Activated CD8-positive, alpha-beta T cell treated with anti-CD3 and anti-CD28 coated beads, Interleukin-2, amount 10 ng/mL, durations not matched to agents 7 days and 5 days (primary cell): ENCODE data around the gene PCSK2. TPM values are rescaled to one million over a fixed set of nuclear protein-coding genes. Genes with fewer than 3 reads are reported as not detected.

Experiments used
- ATAC-seq: fragments of 150-1000 bp; cut with Tn5 transposase; one replicate; pipeline ENCODE4 v1.10.0; 2021; ENCODE audit warnings: moderate library complexity
- CTCF ChIA-PET: fragments of 350-600 bp; sonication (Branson Sonifier 250); formaldehyde crosslinking; loops from one replicate; lab custom pipeline; 2021; ENCODE audit warnings: antibody characterized with exemption; lab: Charles Lee
- POLR2A ChIA-PET: fragments of 350-600 bp; sonication (Branson Sonifier 250); formaldehyde crosslinking; loops from one replicate; lab custom pipeline; 2021; ENCODE audit warnings: antibody characterized with exemption; lab: Charles Lee
- DNase-seq: peaks from one replicate; pipeline ENCODE4 v3.0.0-alpha.2; 2020
- H3K27ac Mint-ChIP-seq: one replicate; pipeline ENCODE4 v1.8.0; 2021; ENCODE audit warnings: mild to moderate bottlenecking, mixed read lengths
- H3K27me3 Mint-ChIP-seq: one replicate; pipeline ENCODE4 v1.8.0; 2021; ENCODE audit warnings: low read depth, mixed read lengths
- H3K36me3 Mint-ChIP-seq: one replicate; pipeline ENCODE4 v1.8.0; 2021; ENCODE audit warnings: low read depth, mixed read lengths
- H3K4me1 Mint-ChIP-seq: one replicate; pipeline ENCODE4 v1.8.0; 2021; ENCODE audit warnings: low read depth, mixed read lengths
- H3K4me3 Mint-ChIP-seq: one replicate; pipeline ENCODE4 v1.8.0; 2021; ENCODE audit warnings: mild to moderate bottlenecking, mixed read lengths
- H3K9me3 Mint-ChIP-seq: one replicate; pipeline ENCODE4 v1.8.0; 2022; ENCODE audit warnings: mixed read lengths; ENCODE audit not compliant: insufficient read depth
- total RNA-seq, 2 experiments: library from RNA; stranded (reverse); gene quantifications; one replicate each; pipeline ENCODE4 v1.2.3, GENCODE V29; 2021

PCSK2 gene
- total RNA-seq, 2 experiments from 2014 or later: not detected

DNA sequence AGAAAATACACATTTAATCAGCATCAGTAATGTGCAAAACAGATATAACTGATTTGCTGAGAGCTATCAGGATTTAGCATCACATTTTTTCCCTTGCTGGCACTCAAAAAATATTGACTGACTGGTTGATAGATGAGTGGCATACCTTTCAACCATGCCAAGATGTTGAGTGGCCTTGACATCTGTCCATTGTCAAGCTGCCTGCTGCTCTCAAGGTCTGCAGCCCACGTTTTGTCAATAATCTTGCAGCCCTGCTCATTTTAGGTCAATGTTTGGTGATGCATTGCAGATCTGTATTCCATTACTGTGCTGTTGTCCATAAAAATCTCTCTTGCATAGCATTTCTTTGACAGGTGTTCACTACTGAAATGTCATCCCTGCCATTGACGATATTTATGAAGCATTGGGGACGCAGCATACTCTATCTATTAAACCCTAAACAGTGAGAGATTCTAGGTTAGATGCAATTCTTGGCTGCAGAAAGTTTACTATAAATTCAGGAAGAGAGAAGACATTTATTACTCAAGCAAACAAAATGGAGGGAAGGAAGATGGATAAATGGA lies 192.7 kb downstream of the PCSK2 start:
- POLR2A ChIA-PET: no interaction called here
- peaks cover 2% of the 10 kb centered on the region for H3K27me3 Mint-ChIP-seq
- no peak for ATAC-seq
- DNase-seq: no peak
- H3K36me3 Mint-ChIP-seq: no peaks in the 10 kb centered on the region
- H3K4me1 Mint-ChIP-seq: no peaks in the 10 kb centered on the region
- H3K4me3 Mint-ChIP-seq: no peak overlapping the region
- CTCF ChIA-PET: no interaction called here
- H3K27ac Mint-ChIP-seq: no peak overlapping the region
- no peaks in the 10 kb centered on the region for H3K9me3 Mint-ChIP-seq

DNA sequence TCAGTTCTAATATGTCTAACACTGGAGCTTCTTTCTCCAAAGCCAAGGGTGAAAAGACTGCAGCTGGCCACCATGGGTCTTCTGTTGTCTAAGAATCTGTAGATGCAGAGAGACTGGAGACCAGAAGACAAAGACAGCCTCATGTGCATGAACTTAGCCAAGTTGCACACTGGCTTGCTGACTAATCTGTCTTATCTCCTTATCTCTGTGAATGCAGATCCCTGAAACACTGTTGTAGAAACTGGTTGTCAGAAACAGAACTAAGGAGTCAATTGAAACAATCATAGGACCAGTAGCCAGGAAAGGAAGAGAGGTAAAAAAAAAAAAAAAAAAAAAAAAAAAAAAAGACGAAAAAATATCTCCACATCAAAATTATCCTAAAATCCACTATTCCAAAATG lies 194.7 kb downstream of the PCSK2 start:
- CTCF ChIA-PET: interaction anchor here (3.0 kb wide), 1 partner anchor 10 kb away, joined by 17 read pairs; no protein-coding TSS in a partner anchor
- Mint-ChIP-seq H3K27ac (no peak overlapping the region), H3K9me3 (no peaks in the 10 kb centered on the region), H3K27me3 (peaks cover 2% of the 10 kb centered on the region), H3K4me1 (no peaks in the 10 kb centered on the region), H3K36me3 (no peaks in the 10 kb centered on the region), H3K4me3 (no peak overlapping the region)
- no peak for ATAC-seq
- POLR2A ChIA-PET: no interaction called here
- DNase-seq: no peak

DNA sequence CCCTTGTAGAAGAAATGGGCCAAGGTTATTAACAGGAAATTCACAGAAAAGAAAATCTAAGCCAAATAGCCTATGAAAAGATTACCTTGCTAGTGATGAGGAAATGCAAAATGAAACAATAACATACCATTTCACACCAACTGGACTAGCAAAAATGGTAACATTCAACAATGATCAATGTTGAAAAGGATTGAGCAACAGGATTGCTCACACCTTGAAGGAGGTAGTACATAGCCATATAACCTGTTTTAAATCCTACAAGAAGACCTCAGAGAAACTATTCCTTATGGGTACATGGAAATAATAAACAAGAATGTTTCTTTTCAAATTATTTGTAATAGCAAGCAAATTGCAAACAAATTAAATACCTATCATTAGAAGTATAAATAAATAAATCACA lies 196.9 kb downstream of the PCSK2 start:
- no peaks in the 10 kb centered on the region for H3K4me1 Mint-ChIP-seq
- H3K36me3 Mint-ChIP-seq: no peaks in the 10 kb centered on the region
- H3K27ac Mint-ChIP-seq: no peak overlapping the region
- H3K4me3 Mint-ChIP-seq: no peak overlapping the region
- no peak for DNase-seq
- H3K27me3 Mint-ChIP-seq: peaks cover 2% of the 10 kb centered on the region
- POLR2A ChIA-PET: no interaction called here
- no peak for ATAC-seq
- CTCF ChIA-PET: no interaction called here
- no peaks in the 10 kb centered on the region for H3K9me3 Mint-ChIP-seq

DNA sequence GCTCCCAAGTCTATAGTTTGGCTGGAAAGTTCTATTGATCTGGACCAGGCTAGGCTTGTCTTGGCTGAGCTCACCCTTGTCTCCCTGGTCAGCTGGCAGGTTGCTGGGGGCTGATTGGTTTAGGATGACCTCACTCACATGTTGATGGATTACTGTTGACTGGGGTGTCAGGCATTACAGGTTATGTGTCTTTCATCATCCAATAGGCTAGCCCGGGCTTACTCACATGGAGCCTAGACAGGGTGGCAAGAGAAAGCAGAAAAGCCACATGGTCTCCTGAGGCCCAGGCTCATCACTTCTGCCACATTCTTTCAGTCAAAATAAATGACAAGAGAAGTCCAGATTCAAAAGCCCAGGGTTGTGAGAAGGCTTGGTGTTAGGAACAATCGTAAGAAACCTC lies 200.8 kb downstream of the PCSK2 start:
- ChIA-PET POLR2A (no interaction called here), CTCF (no interaction called here)

DNA sequence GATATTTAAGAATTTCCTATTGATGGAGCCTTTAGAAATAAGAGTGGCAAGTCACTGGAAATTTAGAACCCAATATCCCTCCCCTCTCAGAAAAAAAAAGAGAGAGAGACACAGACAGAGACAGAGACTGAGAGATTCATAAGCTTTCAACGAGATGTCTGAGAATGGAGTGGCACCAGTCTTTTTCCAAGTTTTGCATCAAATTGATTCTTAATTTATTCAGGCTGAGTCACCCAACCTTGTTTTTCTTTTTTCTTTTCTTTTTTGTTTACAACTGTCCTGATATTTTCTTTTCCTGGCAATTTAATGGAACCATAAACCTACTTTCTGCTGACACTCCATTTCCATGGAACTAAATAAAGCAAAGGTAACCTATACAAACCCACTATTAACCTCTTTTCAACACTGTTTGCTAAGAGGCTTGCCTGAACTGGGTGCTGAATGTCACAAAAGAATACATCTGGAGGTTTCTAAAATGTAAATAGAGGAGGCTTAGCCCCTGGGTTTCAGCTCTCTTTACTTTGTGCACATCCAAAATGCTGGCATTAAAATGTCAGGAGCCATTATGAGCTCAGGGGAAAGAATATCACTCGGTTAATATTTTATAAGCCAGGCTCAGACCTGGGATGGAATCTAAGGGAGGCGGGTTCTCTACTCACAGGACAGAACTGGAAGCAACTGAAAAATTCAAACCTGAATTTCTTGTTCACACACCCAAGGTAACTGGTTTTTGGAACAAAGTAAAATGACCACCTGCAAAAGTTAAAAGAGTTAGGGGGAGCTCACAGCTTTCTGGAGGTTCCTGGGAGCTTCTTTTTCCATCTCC lies 203.5 kb downstream of the PCSK2 start:
- Mint-ChIP-seq H3K27ac (no peak overlapping the region), H3K4me3 (no peak overlapping the region), H3K9me3 (no peaks in the 10 kb centered on the region), H3K36me3 (no peaks in the 10 kb centered on the region), H3K4me1 (no peaks in the 10 kb centered on the region), H3K27me3 (peaks cover 4% of the 10 kb centered on the region)
- ChIA-PET POLR2A (no interaction called here), CTCF (interaction anchor here (0.8 to 2.5 kb wide), 7 partner anchors 9 to 632 kb away, joined by 3 to 17 read pairs (median 4); no protein-coding TSS in a partner anchor)
- no peak for ATAC-seq
- DNase-seq: no peak

More for the DNA sequence above, 200.8 kb downstream of the PCSK2 start:
- Mint-ChIP-seq H3K9me3 (no peaks in the 10 kb centered on the region), H3K4me3 (no peak overlapping the region), H3K27ac (no peak overlapping the region), H3K27me3 (peaks cover 2% of the 10 kb centered on the region), H3K4me1 (no peaks in the 10 kb centered on the region), H3K36me3 (no peaks in the 10 kb centered on the region)
- ATAC-seq (no peak), DNase-seq (no peak)

DNA sequence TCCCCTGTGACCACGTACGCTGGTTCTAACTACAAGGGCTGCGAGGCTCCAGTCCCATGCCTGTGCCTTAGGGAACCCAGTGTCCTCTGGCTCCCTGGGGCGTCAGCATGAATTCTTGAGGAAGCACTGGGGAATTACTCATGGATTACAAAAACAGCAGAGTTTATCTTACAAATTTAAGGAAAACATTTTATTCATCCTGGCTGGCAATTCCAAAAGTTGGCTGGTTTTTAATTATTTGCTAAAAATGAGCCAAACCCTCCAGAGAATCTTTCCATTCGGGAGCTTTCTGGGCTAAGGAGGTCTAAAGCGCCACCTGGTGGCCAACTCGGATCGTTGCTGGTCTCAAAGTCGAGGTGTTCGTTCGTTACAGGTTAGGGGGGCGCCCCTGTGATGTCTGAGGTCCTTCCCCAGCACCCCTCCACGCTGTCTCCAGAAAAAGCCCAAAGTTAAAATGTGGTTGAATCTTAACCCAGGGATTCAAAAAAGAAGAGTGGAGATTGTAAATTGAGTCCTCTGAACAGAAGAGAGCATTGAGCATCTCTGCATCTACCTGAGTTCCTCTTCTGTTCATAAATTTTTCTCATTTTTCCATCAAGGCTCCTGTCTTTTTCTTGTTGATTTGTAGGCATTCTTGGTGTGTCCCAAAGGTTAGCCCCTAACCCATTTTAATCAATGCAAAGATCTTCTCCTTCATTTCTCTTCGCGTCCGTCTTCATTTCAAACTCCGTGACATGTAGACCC lies 205.0 kb downstream of the PCSK2 start:
- CTCF ChIA-PET: interaction anchor here (1.0 to 2.9 kb wide), 8 partner anchors 10 to 634 kb away, joined by 3 to 17 read pairs (median 6); no protein-coding TSS in a partner anchor
- H3K9me3 Mint-ChIP-seq: no peaks in the 10 kb centered on the region
- H3K4me3 Mint-ChIP-seq: no peak overlapping the region
- POLR2A ChIA-PET: no interaction called here
- H3K27me3 Mint-ChIP-seq: peaks cover 4% of the 10 kb centered on the region
- peak; percentile 42 for ATAC-seq
- no peaks in the 10 kb centered on the region for H3K4me1 Mint-ChIP-seq
- peak; percentile 63 for DNase-seq
- H3K36me3 Mint-ChIP-seq: no peaks in the 10 kb centered on the region
- no peak overlapping the region for H3K27ac Mint-ChIP-seq

DNA sequence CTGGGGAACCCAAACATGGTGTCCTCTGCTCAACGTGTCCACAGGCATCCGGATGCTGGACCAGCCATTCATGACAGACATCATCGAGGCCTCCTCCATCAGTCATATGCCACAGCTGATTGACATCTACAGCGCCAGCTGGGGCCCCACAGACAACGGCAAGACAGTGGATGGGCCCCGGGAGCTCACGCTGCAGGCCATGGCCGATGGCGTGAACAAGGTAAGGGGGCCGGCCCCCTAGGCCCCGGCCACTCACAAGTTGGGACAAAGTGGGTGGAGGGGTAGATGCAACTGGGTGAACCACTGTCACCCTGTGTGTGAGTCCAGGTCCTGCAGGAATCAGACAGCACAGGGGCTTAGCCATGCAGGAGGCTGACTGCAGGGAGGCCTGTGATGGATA lies 209.8 kb downstream of the PCSK2 start:
- H3K27ac Mint-ChIP-seq: no peak overlapping the region
- ChIA-PET POLR2A (interaction anchor here (0.6 kb wide), 1 partner anchor 330 kb away, joined by 3 read pairs; no protein-coding TSS in a partner anchor), CTCF (no interaction called here)
- H3K4me3 Mint-ChIP-seq: no peak overlapping the region
- no peaks in the 10 kb centered on the region for H3K36me3 Mint-ChIP-seq
- DNase-seq: no peak
- H3K27me3 Mint-ChIP-seq: peaks cover 2% of the 10 kb centered on the region
- no peak for ATAC-seq
- no peaks in the 10 kb centered on the region for H3K4me1 Mint-ChIP-seq
- no peaks in the 10 kb centered on the region for H3K9me3 Mint-ChIP-seq

DNA sequence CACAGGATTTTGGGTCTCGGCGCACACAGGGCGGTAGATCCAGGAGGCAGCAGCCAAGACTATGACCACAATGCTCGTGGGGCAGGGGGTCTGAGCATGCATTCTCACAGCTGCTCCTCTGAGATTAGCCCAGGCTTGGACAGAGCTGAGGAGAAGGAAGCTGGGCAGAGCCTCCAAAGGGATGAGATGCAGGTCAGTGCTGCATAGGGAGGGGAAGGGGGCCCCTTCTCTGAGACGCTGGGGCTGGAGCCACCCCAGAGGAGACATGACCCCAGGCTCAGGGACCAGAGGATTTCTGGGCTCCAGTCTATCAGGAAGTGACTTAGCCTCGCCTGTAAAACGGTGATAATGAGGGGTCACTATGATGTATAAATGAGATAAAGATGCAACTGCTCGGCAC lies 210.4 kb downstream of the PCSK2 start:
- H3K9me3 Mint-ChIP-seq: no peaks in the 10 kb centered on the region
- H3K4me3 Mint-ChIP-seq: no peak overlapping the region
- ChIA-PET POLR2A (no interaction called here), CTCF (no interaction called here)
- no peaks in the 10 kb centered on the region for H3K4me1 Mint-ChIP-seq
- no peak overlapping the region for H3K27ac Mint-ChIP-seq
- DNase-seq (no peak), ATAC-seq (no peak)
- no peaks in the 10 kb centered on the region for H3K36me3 Mint-ChIP-seq
- H3K27me3 Mint-ChIP-seq: peaks cover 2% of the 10 kb centered on the region

DNA sequence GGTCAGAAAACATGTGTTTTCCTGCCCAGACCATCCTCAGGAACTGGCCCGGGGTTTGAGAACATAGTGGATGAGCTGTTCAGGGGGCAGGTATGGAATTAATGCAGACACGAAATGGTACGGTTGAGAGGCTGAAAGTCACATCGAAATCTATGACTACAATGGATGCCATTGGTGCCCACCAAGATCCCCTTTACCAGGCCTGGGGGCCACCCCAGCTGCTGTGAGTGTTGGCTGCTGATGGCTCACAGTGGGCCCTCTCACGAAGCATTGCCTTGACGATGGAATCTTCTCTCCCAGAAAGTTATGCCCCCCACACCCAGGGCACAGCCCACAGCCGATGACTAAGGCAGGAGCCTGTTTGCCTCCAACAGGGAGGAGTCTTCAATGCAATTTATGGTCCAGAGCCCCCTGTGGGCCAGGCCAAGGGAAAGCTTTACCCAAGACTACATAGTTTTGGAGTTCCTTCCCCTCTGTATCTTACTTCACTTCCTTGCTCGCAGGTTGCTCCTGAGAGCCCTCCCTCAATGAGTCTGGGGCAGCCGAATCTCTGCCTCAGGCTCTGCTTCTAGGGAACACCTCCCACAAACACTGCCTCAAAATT lies 211.7 kb downstream of the PCSK2 start:
- CTCF ChIA-PET: interaction anchor here (1.1 kb wide), 1 partner anchor 9 kb away, joined by 3 read pairs; no protein-coding TSS in a partner anchor
- no peak for ATAC-seq
- POLR2A ChIA-PET: no interaction called here
- H3K4me3 Mint-ChIP-seq: no peak overlapping the region
- no peak overlapping the region for H3K27ac Mint-ChIP-seq
- peaks cover 5% of the 10 kb centered on the region for H3K27me3 Mint-ChIP-seq
- no peaks in the 10 kb centered on the region for H3K9me3 Mint-ChIP-seq
- no peaks in the 10 kb centered on the region for H3K4me1 Mint-ChIP-seq
- H3K36me3 Mint-ChIP-seq: no peaks in the 10 kb centered on the region
- no peak for DNase-seq

DNA sequence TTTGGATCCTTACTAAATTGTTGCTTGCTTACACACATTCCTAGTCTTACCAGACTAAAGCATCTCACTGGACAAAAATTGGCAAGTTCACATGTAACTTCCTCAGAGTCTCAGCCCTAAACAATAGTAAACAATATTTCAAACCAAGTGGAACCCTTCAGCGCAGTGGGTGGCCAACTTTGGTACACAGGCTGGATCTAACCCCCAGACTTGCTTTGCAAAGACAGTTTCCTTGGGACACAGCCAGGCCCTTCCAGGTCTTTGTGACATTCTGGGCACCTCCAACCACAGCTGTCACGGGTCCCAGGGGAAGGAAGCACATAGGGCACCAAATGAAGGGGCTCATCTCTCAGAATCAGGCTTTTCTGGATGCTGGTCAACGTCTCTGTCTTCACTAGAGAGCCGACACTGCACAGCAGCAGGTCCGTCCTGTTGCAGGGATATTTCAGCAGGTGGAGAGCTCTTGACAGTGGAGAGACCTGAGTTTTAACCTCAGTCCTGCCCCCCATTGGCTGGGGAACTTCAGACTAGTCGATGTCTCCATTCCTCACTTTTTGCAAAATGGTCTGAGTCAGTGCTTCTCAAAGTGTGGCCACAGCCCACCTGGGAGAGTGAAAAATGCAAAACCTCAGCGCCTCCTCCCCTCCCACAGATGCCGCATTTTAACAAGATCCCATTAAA lies 212.9 kb downstream of the PCSK2 start:
- Mint-ChIP-seq H3K27ac (no peak overlapping the region), H3K36me3 (no peaks in the 10 kb centered on the region), H3K27me3 (peaks cover 11% of the 10 kb centered on the region), H3K4me3 (no peak overlapping the region), H3K9me3 (no peaks in the 10 kb centered on the region), H3K4me1 (no peaks in the 10 kb centered on the region)
- DNase-seq (no peak), ATAC-seq (no peak)
- POLR2A ChIA-PET: no interaction called here
- CTCF ChIA-PET: no interaction called here

DNA sequence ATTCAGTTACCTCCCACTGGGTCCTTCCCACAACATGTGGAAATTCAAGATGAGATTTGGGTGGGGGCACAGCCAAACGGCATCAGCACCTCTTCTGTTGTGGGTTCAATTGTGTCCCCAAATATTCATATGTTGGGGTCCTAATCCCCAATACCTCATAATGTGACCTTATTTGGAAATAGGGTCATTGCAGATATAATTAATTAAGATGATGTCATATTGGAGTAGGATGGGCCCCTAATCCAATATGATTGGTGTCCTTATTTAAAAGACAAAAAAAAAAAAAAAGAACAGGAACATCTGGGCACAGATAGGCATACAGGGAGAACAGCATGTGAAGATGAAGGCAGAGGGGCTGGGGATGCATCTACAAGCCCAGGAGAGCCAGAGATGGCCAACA lies 214.9 kb downstream of the PCSK2 start:
- Mint-ChIP-seq H3K9me3 (no peaks in the 10 kb centered on the region), H3K4me1 (no peaks in the 10 kb centered on the region), H3K4me3 (no peak overlapping the region), H3K27ac (no peak overlapping the region), H3K27me3 (peaks cover 11% of the 10 kb centered on the region), H3K36me3 (no peaks in the 10 kb centered on the region)
- CTCF ChIA-PET: interaction anchor here (1.2 kb wide), 1 partner anchor 9 kb away, joined by 3 read pairs; no protein-coding TSS in a partner anchor
- ATAC-seq (no peak), DNase-seq (no peak)
- POLR2A ChIA-PET: no interaction called here
